ENCODE results near the gene MYL9.

Gene MYL9

GRCh38 chr20:36576081-36576445 lies 34.7 kb downstream of the MYL9 start:
- no peak for TF ChIP-seq CTCF (IDR thresholded peaks at IDR 0.05; ENCODE audit: insufficient read depth, missing control alignments)
- FAIRE-seq = no peak
- no peak for DNase-seq (ENCODE audit: insufficient read length, low spot score)

- DNase-seq (ENCODE audit: insufficient read length, low spot score) (no peak), FAIRE-seq (no peak)
- TF ChIP-seq CTCF (IDR thresholded peaks at IDR 0.05; ENCODE audit: insufficient read depth, missing control alignments) = no peak
These were observed 37.2 kb downstream of the MYL9 start for GRCh38 chr20:36578356-36579041.

GRCh38 chr20:36579996-36580545 lies 38.8 kb downstream of the MYL9 start:
- TF ChIP-seq CTCF (IDR thresholded peaks at IDR 0.05; ENCODE audit: insufficient read depth, missing control alignments) = no peak
- FAIRE-seq (no peak), DNase-seq (ENCODE audit: insufficient read length, low spot score) (no peak)

- FAIRE-seq (no peak), DNase-seq (ENCODE audit: insufficient read length, low spot score) (no peak)
- TF ChIP-seq CTCF (IDR thresholded peaks at IDR 0.05; ENCODE audit: insufficient read depth, missing control alignments) = no peak
These were observed 41.0 kb downstream of the MYL9 start for GRCh38 chr20:36582322-36582721.

GRCh38 chr20:36582821-36583220 lies 41.5 kb downstream of the MYL9 start:
- TF ChIP-seq CTCF (IDR thresholded peaks at IDR 0.05; ENCODE audit: insufficient read depth, missing control alignments) = no peak
- FAIRE-seq = no peak

GRCh38 chr20:36584018-36584481 lies 42.7 kb downstream of the MYL9 start:
- FAIRE-seq = no peak
- no peak for DNase-seq (ENCODE audit: insufficient read length, low spot score)
- no peak for TF ChIP-seq CTCF (IDR thresholded peaks at IDR 0.05; ENCODE audit: insufficient read depth, missing control alignments)

More at GRCh38 chr20:36582821-36583220, 41.5 kb downstream of the MYL9 start:
- DNase-seq (ENCODE audit: insufficient read length, low spot score) = no peak

GRCh38 chr20:36585410-36586125 lies 44.2 kb downstream of the MYL9 start:
- FAIRE-seq = no peak
- DNase-seq (ENCODE audit: insufficient read length, low spot score) = no peak
- TF ChIP-seq CTCF (IDR thresholded peaks at IDR 0.05; ENCODE audit: insufficient read depth, missing control alignments) = no peak

Data from D721Med (cell line).